Fibroblast of lung (primary cell): Measurements from ENCODE around the gene EYS.

Experiments used
- CTCF ChIP-seq, 2 donors: IDR thresholded peaks in 1 of 2; conservative IDR thresholded peaks in 1 of 2; 1 replicate in 1 of 2; 2 replicates in 1 of 2; pipeline ENCODE4 v1.5.1; 2011 to 2012; ENCODE audit warnings: low read length in 2 of 2, control low read depth in 1 of 2, inconsistent platforms in 1 of 2, low read depth in 1 of 2, mild to moderate bottlenecking in 1 of 2
- EZH2 ChIP-seq: IDR thresholded peaks from 2 replicates; pipeline ENCODE4 v1.5.1; 2012; ENCODE audit warnings: low read length, control low read depth, mild to moderate bottlenecking; ENCODE audit errors: missing control alignments

DNA sequence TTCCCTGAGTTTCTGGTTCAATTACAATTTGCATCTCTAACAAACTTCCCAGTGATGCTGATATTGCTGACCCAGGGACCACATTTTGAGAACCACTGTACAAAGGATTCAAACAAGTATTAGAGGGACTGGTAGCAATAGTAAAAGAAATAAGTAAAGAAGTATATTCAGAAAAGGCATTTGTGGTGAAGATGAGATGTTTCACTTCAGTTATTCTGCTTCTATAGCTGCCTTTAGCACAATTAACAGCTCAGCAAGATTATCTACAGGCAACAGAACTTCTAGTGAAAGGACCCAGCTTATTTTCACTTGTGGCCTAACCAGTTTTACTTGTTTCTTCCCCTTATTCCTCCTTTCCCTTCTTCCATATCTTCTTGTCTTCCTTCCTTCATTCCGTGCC is 1922.0 kb downstream of the EYS start:
- no peak for TF ChIP-seq CTCF (conservative IDR thresholded peaks at IDR 0.05 in 1 of 2, IDR thresholded peaks at IDR 0.05 in 1 of 2; ENCODE audit: low read depth in 1 of 2, low read length in 2 of 2)
- TF ChIP-seq EZH2: no peak
